NCI-H345 treated with DMSO at 0.1 percent for 48 hours (cell line): ENCODE results near the gene WIZ.
"Not testable (repeated sequence)": the region's sequence is repeated elsewhere in the genome, so short reads cannot be mapped to it uniquely, and the experiment has no call there.

ENCODE experiments used
- DNase-seq: peaks from one replicate; lab custom pipeline; 2025; ENCODE audit not compliant: unreplicated experiment; lab: John Stamatoyannopoulos, UW

WIZ gene

GRCh38 chr19:15449620-15450527 lies at the start of gene WIZ:
Gene WIZ (minus strand): TSS chr19:15449956. CDS start chr19:15448307, 1,649 bp downstream.
- no peak for DNase-seq

GRCh38 chr19:15498910-15499309 lies 49.2 kb upstream of the WIZ start:
- DNase-seq = no peak

GRCh38 chr19:15498156-15498858 lies 48.6 kb upstream of the WIZ start:
- DNase-seq = no peak

- DNase-seq = no peak
Measured at GRCh38 chr19:15495151-15495550, 45.4 kb upstream of the WIZ start.

- no peak for DNase-seq
Measured at GRCh38 chr19:15488489-15489226, 38.9 kb upstream of the WIZ start.

GRCh38 chr19:15487038-15487437 lies 37.3 kb upstream of the WIZ start:
- DNase-seq = no peak

- not testable (repeated sequence) for DNase-seq
Measured at GRCh38 chr19:15485768-15486167, 36.0 kb upstream of the WIZ start.

- not testable (repeated sequence) for DNase-seq
Measured at GRCh38 chr19:15480996-15481395, 31.2 kb upstream of the WIZ start.

- DNase-seq = no peak
Measured at GRCh38 chr19:15479391-15480345, 29.9 kb upstream of the WIZ start, which contains the start of gene PGLYRP2. Gene PGLYRP2 (minus strand): TSS chr19:15479501. CDS start chr19:15479371, 130 bp downstream.

- no peak for DNase-seq
Measured at GRCh38 chr19:15476325-15476724, 26.6 kb upstream of the WIZ start.

GRCh38 chr19:15475611-15476010 lies 25.9 kb upstream of the WIZ start:
- no peak for DNase-seq

- no peak for DNase-seq
Measured at GRCh38 chr19:15475169-15475568, 25.4 kb upstream of the WIZ start.

GRCh38 chr19:15473821-15474220 lies 24.1 kb upstream of the WIZ start:
- DNase-seq = not testable (repeated sequence)

- DNase-seq = no peak
Measured at GRCh38 chr19:15471639-15472101, 21.9 kb upstream of the WIZ start.

- no peak for DNase-seq
Measured at GRCh38 chr19:15469513-15470297, 19.9 kb upstream of the WIZ start.

GRCh38 chr19:15468675-15469512 lies 19.1 kb upstream of the WIZ start:
- no peak for DNase-seq

GRCh38 chr19:15467734-15468214 lies 18.0 kb upstream of the WIZ start:
- no peak for DNase-seq
